Fibroblast of pulmonary artery (primary cell): ENCODE results near the gene RILPL2.
A peak's percentile ranks its signal among the peaks of the same experiment; 100 is the strongest.
"Not testable (repeated sequence)": the region's sequence is repeated elsewhere in the genome, so short reads cannot be mapped to it uniquely, and the experiment has no call there.

Experiments
- DNase-seq: peaks from one replicate; pipeline ENCODE4 v3.0.0-alpha.2; 2010; ENCODE audit warnings: low read depth
- H3K4me3 ChIP-seq: replicated peaks from 2 replicates; pipeline ENCODE4 v1.5.1; 2011; ENCODE audit warnings: low read depth, mild to moderate bottlenecking, control low read depth, low read length, moderate library complexity
- CTCF ChIP-seq: IDR thresholded peaks from 2 replicates; pipeline ENCODE4 v1.5.1; 2011; ENCODE audit warnings: mild to moderate bottlenecking, control low read depth, low read length, inconsistent platforms; ENCODE audit errors: missing control alignments

RILPL2 gene

GRCh38 chr12:123436017-123436964 is at the start of gene RILPL2:
Gene RILPL2, minus strand, starts transcription at chr12:123436684. Its CDS starts 264 bp downstream, at chr12:123436420.
- peak within 1 kb of the TSS; percentile 91 for H3K4me3 ChIP-seq
- no peak for TF ChIP-seq CTCF

GRCh38 chr12:123485756-123486155 is 49.3 kb upstream of the RILPL2 start:
- DNase-seq, result no peak
- no peak for TF ChIP-seq CTCF
- H3K4me3 ChIP-seq, result no peak overlapping the region

More at GRCh38 chr12:123436017-123436964, at the start of gene RILPL2:
- peak; percentile 88 for DNase-seq

GRCh38 chr12:123483602-123484248 is 47.2 kb upstream of the RILPL2 start:
- no peak for TF ChIP-seq CTCF
- no peak overlapping the region for H3K4me3 ChIP-seq
- DNase-seq, result no peak

GRCh38 chr12:123482876-123483275 is 46.4 kb upstream of the RILPL2 start:
- no peak for TF ChIP-seq CTCF
- no peak for DNase-seq
- H3K4me3 ChIP-seq, result no peak overlapping the region

- not testable (repeated sequence) for H3K4me3 ChIP-seq, DNase-seq
Observed at GRCh38 chr12:123481251-123481650, 44.8 kb upstream of the RILPL2 start.

GRCh38 chr12:123479442-123480180 is 43.1 kb upstream of the RILPL2 start:
- H3K4me3 ChIP-seq, result no peak overlapping the region
- no peak for DNase-seq
- no peak for TF ChIP-seq CTCF

- no peak for TF ChIP-seq CTCF
- peak; percentile 49 for DNase-seq
Observed at GRCh38 chr12:123478762-123479161, 42.3 kb upstream of the RILPL2 start.

More at GRCh38 chr12:123478762-123479161, 42.3 kb upstream of the RILPL2 start:
- no peak overlapping the region for H3K4me3 ChIP-seq
